ENCODE results near the gene CUL7. TPM values are rescaled to one million over a fixed set of nuclear protein-coding genes. Genes with fewer than 3 reads are reported as not detected.
A peak's percentile ranks its signal among the peaks of the same experiment; 100 is the strongest.
"Not testable (repeated sequence)": the region's sequence is repeated elsewhere in the genome, so short reads cannot be mapped to it uniquely, and the experiment has no call there.

CUL7 gene
- total RNA-seq, 1 donor = 26.4 TPM

DNA sequence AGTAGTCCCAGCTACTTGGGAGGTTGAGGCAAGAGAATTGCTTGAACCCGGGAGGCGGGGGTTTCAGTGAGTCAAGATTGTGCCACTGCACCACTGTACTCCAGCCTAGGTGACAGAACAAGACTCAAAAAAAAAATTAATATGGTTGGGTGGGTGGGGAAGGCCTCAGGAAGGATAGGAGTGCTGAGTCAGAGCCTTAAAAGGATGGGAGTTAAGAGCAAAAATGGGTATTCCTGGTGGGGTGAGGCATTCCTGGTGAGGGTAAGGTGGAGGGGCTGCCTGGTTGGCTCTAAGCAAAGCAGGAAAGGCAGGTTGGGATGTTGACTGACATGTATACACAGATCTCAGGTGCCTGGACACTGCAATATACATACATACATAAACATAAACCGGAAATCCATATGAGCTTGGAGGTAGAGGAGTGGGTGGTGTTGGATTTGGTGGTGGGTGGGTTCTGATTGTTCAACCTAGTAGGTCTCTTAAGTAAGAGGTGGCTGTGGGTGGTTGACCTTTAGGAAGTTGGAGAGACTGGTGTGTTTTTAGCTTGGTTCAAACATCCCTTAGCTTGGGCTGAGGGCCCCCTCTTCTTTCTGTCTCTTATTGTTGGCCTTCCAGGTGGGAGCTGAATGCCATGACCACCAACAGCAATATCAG, 33.5 kb downstream of the CUL7 start:
- no peak for DNase-seq (ENCODE audit: low read depth in 2 of 3, low spot score in 2 of 3)

DNA sequence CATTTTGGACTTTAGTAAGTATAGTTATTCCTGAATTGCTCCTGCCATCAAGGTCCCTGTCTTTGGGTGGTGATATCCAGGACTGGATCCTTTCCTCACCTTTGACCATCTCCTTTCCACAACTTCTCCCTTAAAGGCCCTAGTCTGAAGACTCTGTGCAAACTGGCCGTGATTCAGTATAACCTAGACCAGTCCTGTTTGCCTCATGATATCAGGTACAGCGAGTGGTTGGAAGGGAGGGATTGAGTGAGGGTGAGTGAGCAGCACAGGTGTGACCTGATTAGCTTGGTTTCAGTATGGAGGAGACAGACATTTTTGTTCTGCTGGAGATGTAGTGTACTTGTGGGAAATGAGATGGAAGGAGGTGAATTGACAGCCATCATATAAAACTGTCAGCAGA, 34.5 kb downstream of the CUL7 start:
- DNase-seq (ENCODE audit: low read depth in 2 of 3, low spot score in 2 of 3) = no peak

DNA sequence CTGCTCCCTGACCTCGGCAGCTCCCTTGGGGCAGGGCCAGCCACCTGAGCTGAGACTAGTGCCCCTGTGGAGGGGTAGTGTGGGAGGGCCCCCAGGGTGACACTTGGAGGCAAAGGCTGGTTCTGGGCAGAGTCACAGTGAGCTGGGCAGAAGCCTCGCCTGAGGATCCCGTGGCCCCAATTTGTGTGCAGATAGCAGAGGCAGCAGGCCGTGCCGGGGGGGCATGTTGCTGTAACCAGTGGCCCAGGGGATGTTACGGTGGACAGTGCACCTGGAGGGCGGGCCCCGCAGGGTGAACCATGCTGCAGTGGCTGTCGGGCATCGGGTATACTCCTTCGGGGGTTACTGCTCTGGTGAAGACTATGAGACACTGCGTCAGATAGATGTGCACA, 36.7 kb downstream of the CUL7 start:
- no peak for DNase-seq (ENCODE audit: low read depth in 2 of 3, low spot score in 2 of 3)

GRCh38 chr6:43016176-43016942, 37.3 kb downstream of the CUL7 start:
- DNase-seq (ENCODE audit: low read depth in 2 of 3, low spot score in 2 of 3) = no peak

DNA sequence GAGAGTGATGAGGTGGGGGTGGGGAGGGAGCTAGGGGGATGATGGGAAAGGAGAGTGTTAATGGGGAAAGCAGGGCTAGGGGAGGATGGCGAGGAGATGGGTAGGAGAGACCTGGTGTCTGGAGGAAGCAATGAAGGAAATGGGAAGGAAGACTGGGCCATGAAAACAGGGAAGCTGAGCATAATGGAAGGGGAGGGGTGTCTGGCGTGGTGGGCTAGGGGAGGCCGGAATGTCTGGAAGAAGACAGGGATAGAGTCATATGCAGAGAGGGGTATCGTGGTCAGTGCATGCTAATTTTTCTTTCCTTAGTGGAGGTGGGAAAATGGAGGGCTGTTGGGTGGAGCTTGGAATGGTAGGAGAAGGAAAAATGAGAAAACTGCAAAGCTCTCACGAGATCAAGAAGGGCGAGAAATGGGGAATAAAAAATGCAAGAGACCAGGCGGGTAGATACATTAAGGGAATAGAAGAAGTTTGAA, 39.2 kb downstream of the CUL7 start:
- no peak for DNase-seq (ENCODE audit: low read depth in 2 of 3, low spot score in 2 of 3)

- peak; percentile 88 to 100 (median 100) for DNase-seq (ENCODE audit: low read depth in 2 of 3, low spot score in 2 of 3)
Observed at GRCh38 chr6:43013843-43014433, 39.7 kb downstream of the CUL7 start, which contains the start of the genes KLHDC3 and MEA1. TSS of gene KLHDC3 (plus strand) at chr6:43014249. CDS start at chr6:43017193, 2,944 bp downstream. TSS of gene MEA1 (minus strand) at chr6:43013946. CDS start at chr6:43013813, 133 bp downstream.

DNA sequence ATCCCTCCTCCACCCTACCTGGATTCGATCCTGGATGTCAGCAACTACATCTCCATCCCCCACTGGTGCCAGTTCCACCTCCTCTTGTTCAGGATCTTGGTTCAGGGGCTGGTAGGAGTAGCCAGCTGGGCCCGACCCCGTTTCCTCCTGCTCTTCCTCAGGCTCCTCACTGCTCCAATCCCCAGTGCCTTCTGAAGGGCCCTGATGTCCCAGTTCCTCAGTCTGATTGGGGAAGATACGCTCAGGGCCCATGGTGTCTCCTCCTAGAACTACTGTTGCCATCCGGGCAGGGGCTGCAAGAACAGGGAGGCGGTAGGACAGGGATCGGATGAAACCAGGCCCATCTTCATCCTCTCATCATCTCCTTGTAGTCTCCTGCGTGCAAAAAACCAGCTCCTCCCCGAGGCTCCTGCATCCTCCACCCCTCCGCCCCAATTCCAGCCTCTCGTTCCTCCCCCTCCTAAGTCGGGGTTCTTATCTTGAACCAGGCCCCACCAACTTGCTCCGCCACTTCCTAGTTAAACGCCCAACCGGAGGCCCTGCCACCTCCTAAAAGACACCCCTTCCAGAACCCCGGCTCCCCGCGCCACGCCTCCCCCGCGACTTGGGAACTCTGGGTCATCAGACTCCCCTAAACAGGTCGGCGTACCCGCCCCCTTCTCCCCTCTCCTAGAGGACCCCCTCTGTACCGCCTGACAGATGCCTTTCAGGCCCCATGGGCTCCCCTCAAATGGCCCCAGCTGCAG, 40.4 kb downstream of the CUL7 start:
- DNase-seq (ENCODE audit: low read depth in 2 of 3, low spot score in 2 of 3) = peak in 2 of 3 donors; percentile 73 to 81

DNA sequence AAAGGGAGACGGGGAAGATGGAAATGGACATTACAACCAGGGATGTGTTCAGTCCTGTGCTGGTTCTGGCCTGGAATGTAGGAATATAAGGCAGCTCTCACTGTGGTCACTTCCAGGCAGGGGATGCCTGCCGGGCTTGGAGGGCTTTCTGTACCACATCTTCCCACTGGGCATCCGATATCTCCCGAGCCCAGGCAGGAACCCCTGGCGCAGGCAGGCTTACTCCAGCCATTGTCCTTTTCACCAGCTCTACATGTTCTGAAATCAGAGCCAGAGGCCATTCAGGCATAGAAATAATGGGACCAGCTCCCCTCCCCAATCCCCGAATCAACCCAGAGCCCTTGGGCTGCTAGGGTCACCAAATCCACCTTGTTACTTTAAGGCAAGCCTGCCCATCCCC, 41.3 kb downstream of the CUL7 start:
- no peak for DNase-seq (ENCODE audit: low read depth in 2 of 3, low spot score in 2 of 3)

DNA sequence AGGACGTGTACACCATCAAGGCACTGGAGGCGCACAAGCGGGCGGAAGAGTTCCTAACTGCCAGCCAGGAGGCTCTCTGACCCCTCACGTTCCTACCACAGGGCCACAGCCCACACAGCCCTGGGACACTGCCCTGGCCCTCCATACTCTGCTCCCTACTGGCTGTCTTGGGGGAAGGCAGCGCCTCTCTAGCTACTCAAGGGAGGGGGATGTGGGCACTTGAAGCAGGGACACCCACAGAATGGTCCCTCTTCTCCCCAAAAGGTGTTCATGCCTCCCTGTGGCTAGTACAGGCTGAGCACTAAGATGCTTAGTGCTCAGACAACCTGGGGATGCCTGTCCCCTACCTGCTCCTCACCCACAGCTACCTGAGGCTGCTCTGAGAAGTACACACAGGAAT, 42.4 kb downstream of the CUL7 start:
- no peak for DNase-seq (ENCODE audit: low read depth in 2 of 3, low spot score in 2 of 3)

DNA sequence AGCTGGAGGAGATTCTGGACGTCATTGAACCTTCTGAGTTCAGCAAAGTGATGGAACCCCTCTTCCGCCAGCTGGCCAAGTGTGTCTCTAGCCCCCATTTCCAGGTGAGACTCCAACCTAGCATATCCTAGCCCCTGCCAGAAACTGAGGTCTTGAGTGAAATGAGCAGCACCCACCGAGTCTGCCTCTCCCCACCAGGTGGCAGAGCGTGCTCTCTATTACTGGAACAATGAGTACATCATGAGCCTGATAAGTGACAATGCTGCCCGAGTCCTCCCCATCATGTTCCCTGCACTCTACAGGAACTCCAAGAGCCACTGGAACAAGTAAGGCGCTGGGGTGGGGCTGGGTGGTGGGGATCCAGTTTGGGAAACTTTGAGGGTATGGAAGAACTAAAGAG, 44.5 kb downstream of the CUL7 start:
- peak in 2 of 3 donors; percentile 29 to 61 for DNase-seq (ENCODE audit: low read depth in 2 of 3, low spot score in 2 of 3)

- DNase-seq (ENCODE audit: low read depth in 2 of 3, low spot score in 2 of 3) = no peak
Observed at GRCh38 chr6:43007126-43007525, 46.5 kb downstream of the CUL7 start.

DNA sequence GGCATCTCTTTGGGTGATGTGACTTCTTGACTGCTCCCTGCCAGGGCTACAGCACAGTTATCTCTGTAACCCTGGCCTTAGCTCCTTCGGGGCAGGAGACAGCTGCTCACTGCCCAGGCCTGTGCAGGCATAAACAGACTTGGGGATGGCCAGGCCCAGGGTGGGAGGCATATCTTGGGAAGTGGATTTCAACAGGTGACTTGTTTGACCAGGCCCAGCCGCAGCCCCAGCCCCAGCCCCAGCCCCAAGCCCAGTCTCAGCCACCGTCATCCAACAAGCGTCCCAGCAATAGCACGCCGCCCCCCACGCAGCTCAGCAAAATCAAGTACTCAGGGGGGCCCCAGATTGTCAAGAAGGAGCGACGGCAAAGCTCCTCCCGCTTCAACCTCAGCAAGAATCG, 47.4 kb downstream of the CUL7 start:
- DNase-seq (ENCODE audit: low read depth in 2 of 3, low spot score in 2 of 3) = no peak

- no peak for DNase-seq (ENCODE audit: low read depth in 2 of 3, low spot score in 2 of 3)
Observed at GRCh38 chr6:43005844-43006243, 47.8 kb downstream of the CUL7 start.

DNA sequence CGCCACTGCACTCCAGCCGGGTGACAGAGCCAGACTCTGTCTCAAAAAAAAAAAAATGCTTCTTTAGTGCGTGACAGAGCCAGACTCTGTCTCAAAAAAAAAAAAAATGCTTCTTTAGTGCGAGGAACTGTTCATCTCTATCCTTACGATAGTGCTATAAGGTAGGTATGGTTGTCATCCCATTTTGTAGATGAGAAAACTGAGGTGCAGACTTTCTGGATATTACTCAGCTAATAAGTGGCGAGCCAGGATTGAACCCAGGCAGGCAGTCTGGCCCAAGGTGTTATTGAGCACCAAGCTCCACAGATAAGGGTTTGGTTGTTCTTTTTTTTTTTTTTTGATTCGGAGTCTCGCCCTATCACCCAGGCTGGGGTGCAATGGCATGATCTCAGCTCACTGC, 51.8 kb downstream of the CUL7 start:
- no peak for DNase-seq (ENCODE audit: low read depth in 2 of 3, low spot score in 2 of 3)

DNA sequence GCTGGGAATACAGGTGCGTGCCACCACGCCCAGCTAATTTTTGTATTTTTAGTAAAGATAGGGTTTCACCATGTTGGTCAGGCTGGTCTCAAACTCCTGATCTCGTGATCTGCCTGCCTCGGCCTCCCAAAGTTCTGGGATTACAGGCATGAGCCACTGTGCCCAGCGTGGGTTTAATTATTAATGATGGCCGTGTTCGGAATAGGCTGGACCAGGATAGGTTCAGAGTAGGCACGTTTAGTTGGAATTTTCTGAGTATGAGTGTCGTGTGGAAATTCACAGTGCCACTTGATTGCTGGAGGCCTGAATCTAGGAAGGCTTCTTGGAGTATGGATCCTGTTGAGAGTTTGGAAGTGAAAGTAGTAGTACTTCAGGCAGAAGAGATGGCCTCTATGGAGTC, 55.4 kb downstream of the CUL7 start:
- DNase-seq (ENCODE audit: low read depth in 2 of 3, low spot score in 2 of 3) = not testable (repeated sequence)

- DNase-seq (ENCODE audit: low read depth in 2 of 3, low spot score in 2 of 3) = no peak
Observed at GRCh38 chr6:42996513-42996912, 57.1 kb downstream of the CUL7 start.

DNA sequence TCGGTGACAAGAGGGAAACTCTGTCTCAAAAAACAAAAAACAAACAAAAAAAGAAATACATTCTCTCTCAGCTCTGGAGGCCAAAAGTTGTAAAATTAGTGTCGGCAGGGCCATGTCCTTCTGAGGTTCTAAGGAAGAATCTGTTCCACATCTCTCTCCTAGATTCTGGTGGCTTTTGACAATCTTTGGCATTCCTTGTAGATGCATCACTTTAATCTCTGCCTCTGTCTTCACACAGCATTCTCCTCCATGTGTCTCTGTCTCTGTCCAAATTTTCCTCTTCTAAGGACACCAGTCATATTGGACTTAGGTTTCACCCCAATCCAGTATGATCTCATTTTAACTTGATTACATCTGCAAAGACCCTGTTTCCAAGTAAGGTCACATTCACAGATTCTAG, 60.2 kb downstream of the CUL7 start:
- DNase-seq (ENCODE audit: low read depth in 2 of 3, low spot score in 2 of 3) = no peak

- no peak for DNase-seq (ENCODE audit: low read depth in 2 of 3, low spot score in 2 of 3)
Observed at GRCh38 chr6:42989923-42990322, 63.7 kb downstream of the CUL7 start.

DNA sequence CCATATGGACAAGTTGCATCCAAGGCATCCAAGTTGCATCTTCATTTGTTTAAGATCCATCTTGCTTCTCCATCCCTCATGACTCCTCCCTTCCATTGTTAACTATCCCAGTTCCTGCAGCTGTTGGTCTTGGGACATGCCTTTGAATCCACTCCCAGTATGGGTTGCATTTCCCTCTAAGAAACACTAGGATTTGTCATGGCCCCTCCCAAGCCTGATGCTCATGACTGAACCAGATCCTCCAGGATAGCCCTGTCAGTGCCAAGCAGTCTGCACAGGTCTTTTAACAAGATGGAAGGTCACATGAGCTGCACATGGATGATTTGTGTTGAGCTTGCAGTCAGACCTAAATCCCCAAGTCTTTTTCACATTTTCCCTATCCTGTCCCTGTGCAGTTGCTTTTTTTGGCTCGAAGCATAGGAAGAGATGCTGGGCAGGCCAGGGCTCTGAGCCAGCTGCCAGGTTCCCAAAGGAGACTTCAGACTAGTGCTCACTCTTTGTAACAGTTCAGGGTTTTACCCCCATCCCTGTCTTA, 65.1 kb downstream of the CUL7 start:
- DNase-seq (ENCODE audit: low read depth in 2 of 3, low spot score in 2 of 3) = no peak
